ENCODE results near the gene EAPP.
"Not testable (repeated sequence)": the region's sequence is repeated elsewhere in the genome, so short reads cannot be mapped to it uniquely, and the experiment has no call there.

EAPP gene, protein sequence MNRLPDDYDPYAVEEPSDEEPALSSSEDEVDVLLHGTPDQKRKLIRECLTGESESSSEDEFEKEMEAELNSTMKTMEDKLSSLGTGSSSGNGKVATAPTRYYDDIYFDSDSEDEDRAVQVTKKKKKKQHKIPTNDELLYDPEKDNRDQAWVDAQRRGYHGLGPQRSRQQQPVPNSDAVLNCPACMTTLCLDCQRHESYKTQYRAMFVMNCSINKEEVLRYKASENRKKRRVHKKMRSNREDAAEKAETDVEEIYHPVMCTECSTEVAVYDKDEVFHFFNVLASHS

DNA sequence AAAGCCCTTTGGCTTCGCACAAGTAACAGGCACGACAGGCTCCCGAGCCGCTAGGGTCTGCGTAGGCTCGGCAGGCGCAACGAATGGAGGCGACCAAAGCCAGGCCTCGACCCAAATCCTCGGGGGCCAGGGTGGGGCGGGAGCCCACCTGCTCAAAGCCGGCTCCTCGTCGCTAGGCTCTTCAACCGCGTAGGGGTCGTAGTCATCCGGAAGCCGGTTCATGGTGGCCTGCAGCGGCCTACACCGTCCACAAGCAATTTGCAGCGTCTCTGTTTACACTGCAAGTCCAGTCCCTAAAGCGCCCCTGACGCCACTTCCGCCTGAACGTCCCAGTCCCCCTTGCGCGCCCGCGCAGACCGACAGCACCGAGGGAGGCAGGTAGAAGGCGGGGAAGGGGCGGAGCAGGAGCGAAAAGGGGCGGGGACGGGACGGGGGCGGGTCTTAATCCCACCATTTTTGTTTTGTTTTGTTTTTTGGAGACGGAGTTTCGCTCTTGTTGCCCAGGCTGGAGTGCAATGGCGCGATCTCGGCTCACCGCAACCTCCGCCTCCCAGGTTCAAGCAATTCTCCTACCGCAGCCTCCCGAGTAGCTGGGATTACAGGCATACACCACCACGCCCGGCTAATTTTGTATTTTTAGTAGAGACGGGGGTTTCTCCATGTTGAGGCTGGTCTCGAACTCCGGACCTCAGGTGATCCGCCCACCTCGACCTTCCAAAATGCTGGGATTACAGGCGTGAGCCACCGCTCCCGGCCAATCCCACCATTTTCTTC is at the start of gene EAPP:
Gene EAPP (minus strand): TSS at position 295 of the 774 bp plus-strand sequence. CDS start 73 bp downstream, at position 222.
- DNase-seq (ENCODE audit: low spot score) = peak; percentile 97

DNA sequence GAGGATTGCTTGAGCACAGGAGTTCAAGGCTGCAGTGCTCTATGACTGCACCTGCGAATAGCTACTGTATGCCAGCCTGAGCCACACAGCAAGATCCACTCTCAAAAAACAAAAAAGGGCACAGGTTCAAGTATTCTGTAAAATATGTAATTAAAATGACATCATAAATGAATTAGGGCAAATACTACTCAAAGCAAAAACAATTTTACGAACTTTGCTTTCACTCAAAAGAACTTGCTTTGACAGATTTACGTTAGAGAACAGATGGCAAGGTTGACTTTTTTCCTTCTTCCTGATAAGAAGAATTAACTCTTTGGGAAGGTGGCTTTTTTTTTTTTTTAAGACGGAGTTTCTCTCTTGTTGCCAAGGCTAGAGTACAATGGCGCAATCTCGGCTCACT is 44.0 kb upstream of the EAPP start:
- no peak for DNase-seq (ENCODE audit: low spot score)

DNA sequence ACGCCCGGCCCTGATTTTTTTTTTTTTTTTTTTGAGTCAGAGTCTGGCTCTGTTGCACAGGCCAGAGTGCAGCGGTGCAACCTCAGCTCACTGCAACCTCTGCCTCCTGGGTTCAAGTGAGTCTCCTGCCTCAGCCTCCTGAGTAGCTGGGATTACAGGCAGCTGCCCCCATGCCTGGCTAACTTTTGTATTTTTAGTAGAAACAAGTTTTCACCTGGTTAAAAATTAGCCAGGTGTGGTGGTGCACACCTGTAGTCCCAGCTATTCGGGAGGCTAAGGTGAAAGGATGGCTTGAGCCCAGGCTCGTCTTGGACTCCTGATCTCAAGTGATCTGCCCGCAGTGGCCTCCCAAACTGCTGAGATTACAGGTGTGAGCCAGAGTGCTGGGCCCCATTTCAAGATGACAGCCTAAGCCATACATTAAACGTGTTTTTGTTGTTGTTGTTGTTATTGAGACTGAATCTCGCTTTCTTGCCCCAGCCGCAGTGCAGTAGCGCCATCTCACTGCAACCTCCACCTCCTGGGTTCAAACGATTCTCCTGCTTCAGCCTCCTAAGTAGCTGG is 42.7 kb upstream of the EAPP start:
- no peak for DNase-seq (ENCODE audit: low spot score)

DNA sequence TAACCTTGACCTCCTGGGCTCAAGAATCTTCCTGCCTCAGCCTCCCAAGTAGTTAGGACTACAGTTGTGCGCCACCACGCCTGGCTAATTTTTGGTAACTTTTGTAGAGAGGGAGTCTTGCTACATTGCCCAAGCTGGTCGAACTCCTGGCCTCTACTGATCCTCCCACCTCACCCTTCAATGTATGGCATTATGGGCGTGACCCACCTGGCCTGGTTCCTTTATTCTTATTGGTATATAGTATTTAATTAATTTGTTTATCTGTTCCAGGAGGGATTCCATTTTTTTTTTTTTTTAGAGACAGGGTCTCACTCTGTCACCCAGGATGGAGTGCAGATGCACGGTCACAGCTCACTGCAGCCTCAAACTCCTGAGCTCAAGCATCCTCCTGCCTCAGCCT is 40.9 kb upstream of the EAPP start:
- no peak for DNase-seq (ENCODE audit: low spot score)

DNA sequence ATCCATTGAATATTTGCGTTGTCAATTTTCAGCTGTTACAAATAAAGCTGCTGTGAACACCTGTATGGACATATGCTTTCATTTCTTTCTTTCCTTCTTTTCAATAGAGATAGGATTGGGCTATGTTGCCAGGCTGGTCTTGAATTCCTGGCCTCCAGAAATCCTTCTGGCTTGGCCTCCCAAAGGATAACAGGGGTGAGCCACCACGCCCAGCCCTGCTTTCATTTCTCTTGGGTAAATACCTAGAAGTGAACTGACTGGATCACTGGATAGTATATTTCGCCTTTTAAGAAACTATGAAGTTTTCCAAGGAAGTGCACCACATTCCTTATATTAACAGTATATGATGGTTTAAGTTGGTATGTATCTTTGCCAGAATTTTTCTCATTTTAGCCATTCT is 32.3 kb upstream of the EAPP start:
- no peak for DNase-seq (ENCODE audit: low spot score)

DNA sequence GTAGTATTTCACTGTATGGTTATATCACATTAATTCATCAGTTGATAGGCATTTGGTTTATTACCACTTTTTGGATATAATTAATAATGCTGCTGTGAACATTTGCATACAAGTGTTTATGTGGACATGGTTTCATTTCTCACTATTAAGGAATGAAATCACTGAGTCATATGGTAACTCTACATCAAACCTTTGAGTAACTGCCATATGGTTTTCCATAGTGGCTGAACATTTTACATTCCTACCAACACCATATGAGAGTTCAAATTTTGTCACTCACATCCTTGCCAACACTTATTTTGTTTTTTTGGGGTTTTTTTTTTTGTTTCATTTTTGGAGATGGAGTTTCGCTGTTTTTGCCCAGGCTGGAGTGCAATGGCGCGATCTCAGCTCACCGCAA is 30.2 kb upstream of the EAPP start:
- DNase-seq (ENCODE audit: low spot score) = no peak

DNA sequence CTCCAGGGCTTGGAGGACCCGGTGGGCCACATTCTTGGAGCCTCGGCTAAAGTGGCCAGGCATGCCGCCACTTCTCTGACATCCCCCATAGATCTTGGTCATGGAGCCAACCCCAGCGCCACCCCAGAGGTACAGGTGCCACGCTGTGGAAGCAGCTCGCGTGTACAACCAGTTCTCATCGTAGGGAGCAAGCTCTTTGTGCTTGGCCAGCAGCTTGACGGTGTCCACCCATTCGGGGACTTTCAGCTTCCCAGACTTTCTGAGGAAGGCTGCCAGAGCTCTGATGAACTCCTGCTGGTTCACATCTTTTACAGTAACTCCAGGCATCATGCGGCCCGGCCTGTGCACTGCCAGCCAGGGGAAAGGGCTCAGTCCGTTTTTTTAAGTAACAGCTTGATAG is 29.3 kb upstream of the EAPP start:
- no peak for DNase-seq (ENCODE audit: low spot score)

DNA sequence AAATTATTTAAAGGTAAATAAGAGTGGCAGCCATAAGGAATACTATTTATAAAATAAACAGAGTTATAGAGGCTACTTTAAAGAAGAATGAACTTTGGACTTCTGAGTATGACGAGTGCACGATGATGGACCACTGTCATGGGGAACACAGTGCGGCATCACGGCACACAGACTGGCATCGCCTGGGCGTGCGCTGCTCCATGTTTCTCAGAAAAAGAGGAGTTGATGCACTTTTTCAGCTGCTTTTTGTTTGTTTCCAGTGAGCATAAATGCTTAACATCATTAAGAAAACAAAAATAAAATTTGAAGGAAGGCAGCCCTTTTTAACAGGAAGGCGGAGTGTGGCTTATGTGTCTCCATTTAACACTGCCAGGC is 23.3 kb upstream of the EAPP start:
- DNase-seq (ENCODE audit: low spot score) = no peak

DNA sequence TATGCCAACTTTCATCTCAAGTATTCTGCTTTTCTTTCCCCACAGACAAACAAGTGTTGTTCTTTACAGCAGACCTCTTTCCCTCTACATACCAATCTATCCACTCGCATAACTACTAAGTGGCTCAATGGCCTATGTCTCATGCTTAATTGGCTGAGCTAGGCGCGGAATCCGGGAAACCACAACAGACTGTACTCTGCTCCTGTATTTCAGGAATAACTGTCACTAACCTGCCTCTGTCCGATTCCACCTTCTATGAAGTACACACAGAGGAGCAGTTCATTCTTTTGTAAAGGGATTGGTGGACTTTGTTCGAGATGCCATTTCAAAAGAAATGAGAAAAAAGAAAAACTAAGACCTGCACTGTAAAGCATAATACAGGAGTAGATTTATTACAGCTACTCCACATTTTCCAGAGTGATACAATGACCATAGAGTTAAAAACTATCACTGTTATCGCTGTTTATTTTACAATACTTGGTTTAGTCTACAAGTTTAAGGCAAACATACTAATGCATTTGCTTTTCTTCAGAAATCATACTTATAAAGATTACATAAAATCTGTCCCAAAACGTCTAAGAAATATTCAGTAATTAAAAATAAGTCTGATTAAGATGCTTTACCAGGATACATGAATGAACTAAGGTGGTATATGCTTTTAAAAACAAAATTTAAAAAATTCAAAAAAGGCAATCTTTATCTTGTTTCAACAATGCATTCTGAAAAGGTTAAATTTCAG is 22.7 kb upstream of the EAPP start:
- not testable (repeated sequence) for DNase-seq (ENCODE audit: low spot score)

DNA sequence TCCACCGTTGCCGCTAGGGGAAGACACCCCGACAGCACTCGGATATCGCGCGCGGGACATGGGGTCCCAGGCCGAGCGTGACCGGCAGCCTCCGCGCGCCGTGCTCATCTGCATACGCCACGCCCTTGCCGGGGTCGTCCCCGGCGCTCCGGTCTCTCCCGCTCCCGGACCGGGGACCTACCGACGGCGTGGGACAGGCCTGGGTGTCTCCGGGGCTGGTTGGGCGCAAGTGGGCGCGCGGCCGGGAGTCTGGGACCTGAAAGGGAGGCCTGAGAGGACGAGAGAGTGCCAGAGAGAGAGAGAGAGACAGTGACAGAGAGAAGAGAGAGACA is 17.0 kb upstream of the EAPP start:
- DNase-seq (ENCODE audit: low spot score) = not testable (repeated sequence)

DNA sequence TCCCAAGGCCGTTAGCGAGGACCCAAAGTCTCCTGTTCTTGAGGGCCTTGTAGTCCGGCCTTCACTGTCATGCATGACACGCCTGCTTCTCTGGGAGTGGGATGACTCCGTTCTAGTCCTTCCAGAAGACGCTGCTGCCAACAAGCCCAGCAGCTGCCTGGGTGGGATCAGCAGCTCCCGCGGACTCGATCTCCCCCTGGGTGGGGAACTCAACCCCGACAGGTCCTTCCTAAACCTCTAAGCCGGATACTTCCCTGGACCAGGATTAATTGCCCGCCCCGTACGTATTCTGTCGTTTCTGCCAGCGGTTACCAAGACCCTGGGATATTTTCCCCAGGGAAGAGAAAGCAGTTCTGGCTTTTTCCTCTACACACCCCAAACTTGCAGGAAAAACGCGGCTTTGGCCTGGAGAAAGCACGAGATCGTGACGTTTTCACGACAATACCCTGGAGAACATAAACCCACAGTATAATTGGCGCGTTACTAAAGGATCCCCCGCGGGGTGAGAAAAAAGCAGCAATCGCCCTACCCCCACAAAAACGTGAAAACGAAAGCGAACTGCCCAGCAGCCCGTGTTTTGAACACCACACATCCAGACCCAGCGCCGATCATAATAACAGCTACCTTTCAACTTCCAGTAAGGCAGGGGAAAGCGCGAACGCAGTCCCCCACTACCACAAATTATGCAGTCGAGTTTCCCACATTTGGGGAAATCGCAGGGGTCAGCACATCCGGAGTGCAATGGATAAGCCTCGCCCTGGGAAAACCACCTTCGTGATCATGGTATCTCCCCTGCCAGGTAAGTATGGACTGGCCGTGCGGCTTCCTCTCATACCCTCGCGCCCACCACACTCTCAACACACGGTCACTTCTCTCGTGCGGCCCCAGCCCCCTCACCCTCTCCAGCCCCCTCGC is 16.3 kb upstream of the EAPP start:
- not testable (repeated sequence) for DNase-seq (ENCODE audit: low spot score)

DNA sequence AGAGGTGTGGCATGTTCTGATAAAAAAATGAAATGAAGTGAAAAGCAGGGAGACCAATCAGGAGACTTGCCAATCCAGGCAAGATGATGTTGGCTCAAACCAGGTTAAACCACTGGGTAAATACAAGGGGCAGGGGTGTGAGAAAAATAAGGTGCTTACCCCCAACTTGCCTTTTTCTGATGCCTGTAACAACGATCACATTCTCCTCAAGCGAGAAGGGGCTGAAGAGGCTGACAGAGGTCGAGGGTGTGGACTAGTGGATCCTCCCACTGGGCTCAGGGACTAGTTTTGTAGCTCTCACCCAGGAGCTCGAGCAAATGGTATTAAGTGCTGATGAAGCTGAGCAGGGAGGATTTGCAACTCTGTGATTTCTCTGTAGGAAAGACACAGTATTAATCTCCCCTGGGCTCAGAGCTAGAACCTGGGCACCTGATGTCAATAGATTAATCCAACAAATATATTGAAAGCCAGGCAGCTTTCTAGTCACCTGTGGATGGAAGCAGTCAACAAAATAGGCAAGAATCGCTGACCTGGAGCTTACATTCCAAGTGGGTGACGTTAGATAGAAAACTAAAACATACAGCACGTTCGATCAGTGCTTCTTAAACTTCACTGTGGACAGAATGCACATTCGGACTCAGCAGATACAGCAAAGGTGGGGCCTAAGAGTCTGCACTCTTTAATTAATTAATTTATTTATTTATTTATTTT is 15.2 kb upstream of the EAPP start:
- no peak for DNase-seq (ENCODE audit: low spot score)

DNA sequence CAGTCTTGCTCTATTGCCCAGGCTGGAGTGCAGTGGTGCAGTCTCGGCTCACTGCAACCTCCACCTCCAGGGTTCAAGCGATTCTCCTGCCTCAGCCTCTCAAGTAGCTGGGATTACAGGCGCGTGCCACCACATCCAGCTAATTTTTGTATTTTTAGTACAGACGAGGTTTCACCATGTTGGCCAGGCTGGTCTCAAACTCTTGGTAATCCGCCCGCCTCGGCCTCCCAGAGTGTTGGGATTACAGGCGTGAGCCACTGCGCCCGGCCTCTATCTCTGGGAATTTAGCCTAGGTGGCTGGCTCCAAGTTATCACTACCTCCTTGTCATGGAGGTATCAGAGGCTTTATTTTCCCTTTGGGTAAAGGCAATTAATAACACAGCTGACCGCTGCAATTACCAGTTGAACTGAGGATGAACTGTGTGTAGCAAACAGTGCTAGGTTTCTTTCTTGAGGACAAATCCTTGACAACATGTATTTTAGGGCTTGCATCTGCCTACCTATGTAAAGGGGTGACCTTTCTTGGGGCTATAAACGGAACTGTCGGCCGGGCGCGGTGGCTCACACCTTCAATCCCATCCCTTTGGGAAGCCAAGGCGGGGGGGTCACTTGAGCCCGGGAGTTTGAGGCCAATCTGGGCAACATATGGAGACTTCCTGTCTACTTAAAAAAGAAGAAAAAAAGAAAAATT is 9.9 kb upstream of the EAPP start:
- DNase-seq (ENCODE audit: low spot score) = not testable (repeated sequence)

DNA sequence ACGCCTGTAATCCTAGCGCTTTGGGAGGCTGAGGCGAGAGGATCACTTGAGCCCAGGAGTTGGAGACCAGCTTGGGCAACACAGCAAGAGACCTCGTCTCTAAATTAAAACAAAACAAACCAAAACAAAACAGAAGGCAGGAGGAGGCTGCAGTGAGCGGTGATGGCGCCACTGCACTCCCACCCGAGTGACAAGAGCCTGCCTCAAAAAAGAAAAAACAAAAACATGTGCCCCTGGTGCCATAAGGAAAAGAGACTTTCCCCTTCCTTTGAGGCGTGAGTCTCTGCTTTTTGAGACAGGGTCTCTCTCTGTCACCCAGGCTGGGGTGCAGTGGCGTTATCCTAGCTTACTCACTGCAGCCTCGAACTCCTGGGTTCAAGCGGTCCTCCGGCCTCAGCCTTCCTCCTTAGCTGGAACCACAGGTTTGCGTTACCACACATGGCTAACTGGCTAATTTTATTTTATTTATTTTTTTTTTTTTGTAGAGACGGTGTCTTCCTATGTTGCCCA is 9.0 kb upstream of the EAPP start:
- DNase-seq (ENCODE audit: low spot score) = no peak

DNA sequence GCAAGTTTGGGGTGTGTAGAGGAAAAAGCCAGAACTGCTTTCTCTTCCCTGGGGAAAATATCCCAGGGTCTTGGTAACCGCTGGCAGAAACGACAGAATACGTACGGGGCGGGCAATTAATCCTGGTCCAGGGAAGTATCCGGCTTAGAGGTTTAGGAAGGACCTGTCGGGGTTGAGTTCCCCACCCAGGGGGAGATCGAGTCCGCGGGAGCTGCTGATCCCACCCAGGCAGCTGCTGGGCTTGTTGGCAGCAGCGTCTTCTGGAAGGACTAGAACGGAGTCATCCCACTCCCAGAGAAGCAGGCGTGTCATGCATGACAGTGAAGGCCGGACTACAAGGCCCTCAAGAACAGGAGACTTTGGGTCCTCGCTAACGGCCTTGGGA is 7.6 kb upstream of the EAPP start:
- not testable (repeated sequence) for DNase-seq (ENCODE audit: low spot score)

DNA sequence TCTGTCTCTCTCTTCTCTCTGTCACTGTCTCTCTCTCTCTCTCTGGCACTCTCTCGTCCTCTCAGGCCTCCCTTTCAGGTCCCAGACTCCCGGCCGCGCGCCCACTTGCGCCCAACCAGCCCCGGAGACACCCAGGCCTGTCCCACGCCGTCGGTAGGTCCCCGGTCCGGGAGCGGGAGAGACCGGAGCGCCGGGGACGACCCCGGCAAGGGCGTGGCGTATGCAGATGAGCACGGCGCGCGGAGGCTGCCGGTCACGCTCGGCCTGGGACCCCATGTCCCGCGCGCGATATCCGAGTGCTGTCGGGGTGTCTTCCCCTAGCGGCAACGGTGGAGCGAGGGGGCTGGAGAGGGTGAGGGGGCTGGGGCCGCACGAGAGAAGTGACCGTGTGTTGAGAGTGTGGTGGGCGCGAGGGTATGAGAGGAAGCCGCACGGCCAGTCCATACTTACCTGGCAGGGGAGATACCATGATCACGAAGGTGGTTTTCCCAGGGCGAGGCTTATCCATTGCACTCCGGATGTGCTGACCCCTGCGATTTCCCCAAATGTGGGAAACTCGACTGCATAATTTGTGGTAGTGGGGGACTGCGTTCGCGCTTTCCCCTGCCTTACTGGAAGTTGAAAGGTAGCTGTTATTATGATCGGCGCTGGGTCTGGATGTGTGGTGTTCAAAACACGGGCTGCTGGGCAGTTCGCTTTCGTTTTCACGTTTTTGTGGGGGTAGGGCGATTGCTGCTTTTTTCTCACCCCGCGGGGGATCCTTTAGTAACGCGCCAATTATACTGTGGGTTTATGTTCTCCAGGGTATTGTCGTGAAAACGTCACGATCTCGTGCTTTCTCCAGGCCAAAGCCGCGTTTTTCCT is 7.0 kb upstream of the EAPP start:
- not testable (repeated sequence) for DNase-seq (ENCODE audit: low spot score)

DNA sequence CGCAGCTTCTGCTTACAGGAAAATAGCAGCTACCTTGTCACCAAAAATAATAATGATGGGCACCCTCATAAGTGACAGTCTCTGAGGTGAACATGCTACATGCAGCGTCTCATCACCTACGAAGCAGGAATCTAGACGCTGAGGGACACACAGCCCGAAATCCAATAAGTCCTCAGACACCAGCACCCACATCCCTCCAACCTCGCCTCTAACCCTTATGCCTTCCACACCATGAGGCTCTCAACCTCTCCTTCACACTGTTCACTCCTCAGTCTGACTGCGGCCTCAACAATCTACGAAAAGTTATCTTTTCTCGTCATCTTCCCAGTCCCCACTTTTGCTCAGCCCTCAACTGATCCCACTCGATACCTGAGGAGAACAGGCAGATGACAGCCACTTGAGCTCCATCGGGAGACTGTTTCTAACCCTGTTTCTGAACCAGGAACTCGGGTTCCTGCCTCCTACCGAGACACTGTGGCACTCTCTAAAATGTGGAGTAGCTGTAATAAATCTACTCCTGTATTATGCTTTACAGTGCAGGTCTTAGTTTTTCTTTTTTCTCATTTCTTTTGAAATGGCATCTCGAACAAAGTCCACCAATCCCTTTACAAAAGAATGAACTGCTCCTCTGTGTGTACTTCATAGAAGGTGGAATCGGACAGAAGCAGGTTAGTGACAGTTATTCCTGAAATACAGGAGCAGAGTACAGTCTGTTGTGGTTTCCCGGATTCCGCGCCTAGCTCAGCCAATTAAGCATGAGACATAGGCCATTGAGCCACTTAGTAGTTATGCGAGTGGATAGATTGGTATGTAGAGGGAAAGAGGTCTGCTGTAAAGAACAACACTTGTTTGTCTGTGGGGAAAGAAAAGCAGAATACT is 919 bp upstream of the EAPP start:
- not testable (repeated sequence) for DNase-seq (ENCODE audit: low spot score)

DNA sequence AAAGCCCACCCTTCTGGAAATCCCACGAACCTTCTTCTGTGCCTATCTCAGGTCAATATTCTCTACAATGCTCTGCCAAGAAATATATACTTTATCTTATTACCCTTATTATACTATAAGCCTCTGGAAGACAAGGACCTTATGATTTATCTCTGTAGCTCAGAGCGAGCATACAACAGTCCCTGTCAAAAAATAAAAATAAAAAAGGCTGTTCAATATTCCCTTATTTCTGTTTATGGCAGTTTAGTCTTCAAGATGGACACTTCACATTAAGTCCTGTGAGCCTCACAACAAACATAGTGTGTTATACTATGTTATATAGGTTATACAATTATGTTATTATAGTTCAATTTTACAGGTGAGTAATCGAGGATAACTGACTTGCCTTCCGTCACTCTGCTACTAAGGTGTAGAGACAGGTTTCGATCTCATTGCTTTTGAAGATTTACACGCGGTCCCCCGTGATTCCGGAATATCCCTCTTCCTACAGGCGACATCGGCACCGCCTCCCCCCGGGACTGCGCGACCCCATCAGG is 562 bp downstream of the EAPP start:
- DNase-seq (ENCODE audit: low spot score) = no peak
